SK-N-SH treated with all-trans-retinoic acid at 6 μM for 48 hours (cell line): ENCODE measurements around the gene CCNC.

Experiments used
- BACH2 ChIP-seq: fragments of 250-450 bp; sonication (Bioruptor Pico); IDR thresholded peaks from 2 replicates; pipeline ENCODE4 v1.9.0; 2021; ENCODE audit warnings: mild to moderate bottlenecking, borderline replicate concordance
- GLIS3 ChIP-seq: fragments of 250-450 bp; sonication (Bioruptor Pico); IDR thresholded peaks from 2 replicates; pipeline ENCODE4 v1.5.0; 2020; ENCODE audit warnings: mild to moderate bottlenecking, moderate library complexity
- ISL1 ChIP-seq: fragments of 250-450 bp; sonication (Bioruptor Pico); IDR thresholded peaks from 2 replicates; pipeline ENCODE4 v2.1.2; 2022; ENCODE audit warnings: mild to moderate bottlenecking, moderate library complexity
- PPARA ChIP-seq: fragments of 250-450 bp; sonication (Bioruptor Pico); IDR thresholded peaks from 2 replicates; pipeline ENCODE4 v1.5.0; 2020; ENCODE audit warnings: mild to moderate bottlenecking, borderline replicate concordance
- SNAI2 ChIP-seq: fragments of 250-450 bp; sonication (Bioruptor Pico); IDR thresholded peaks from 2 replicates; pipeline ENCODE4 v1.5.0; 2020; ENCODE audit warnings: mild to moderate bottlenecking, moderate library complexity
- TOX ChIP-seq: fragments of 250-450 bp; sonication (Bioruptor Pico); IDR thresholded peaks from 2 replicates; pipeline ENCODE4 v1.8.0; 2021; ENCODE audit warnings: mild to moderate bottlenecking, moderate library complexity, borderline replicate concordance
- ZFP3 ChIP-seq: fragments of 250-450 bp; sonication (Bioruptor Pico); IDR thresholded peaks from 2 replicates; pipeline ENCODE4 v1.5.0; 2020; ENCODE audit warnings: mild to moderate bottlenecking, moderate library complexity
- ZFP30 ChIP-seq: fragments of 450-650 bp; formaldehyde crosslinking; IDR thresholded peaks from 2 replicates; pipeline ENCODE4 v1.5.0; 2022; ENCODE audit warnings: mild to moderate bottlenecking, moderate library complexity
- ZNF8 ChIP-seq: fragments of 450-650 bp; formaldehyde crosslinking; IDR thresholded peaks from 2 replicates; pipeline ENCODE4 v1.5.0; 2020; ENCODE audit warnings: mild to moderate bottlenecking, moderate library complexity
- TF ChIP-seq, protein P1 (sequence below): fragments of 250-450 bp; sonication (Bioruptor Pico); IDR thresholded peaks from 2 replicates; pipeline ENCODE4 v1.8.0; 2020; ENCODE audit warnings: mild to moderate bottlenecking, moderate library complexity, borderline replicate concordance
- TF ChIP-seq, protein P2 (sequence below): fragments of 250-450 bp; sonication (Bioruptor Pico); IDR thresholded peaks from 2 replicates; pipeline ENCODE4 v1.5.1; 2020; ENCODE audit warnings: low read depth, mild to moderate bottlenecking, moderate library complexity
- TF ChIP-seq, protein P3 (sequence below): fragments of 250-450 bp; sonication (Bioruptor Pico); IDR thresholded peaks from 2 replicates; pipeline ENCODE4 v1.8.0; 2021; ENCODE audit warnings: low read depth, mild to moderate bottlenecking, moderate library complexity, borderline replicate concordance
- TF ChIP-seq, protein P4 (sequence below): fragments of 250-450 bp; sonication (Bioruptor Pico); IDR thresholded peaks from 2 replicates; pipeline ENCODE4 v1.5.1; 2021; ENCODE audit warnings: mild to moderate bottlenecking, moderate library complexity

DNA sequence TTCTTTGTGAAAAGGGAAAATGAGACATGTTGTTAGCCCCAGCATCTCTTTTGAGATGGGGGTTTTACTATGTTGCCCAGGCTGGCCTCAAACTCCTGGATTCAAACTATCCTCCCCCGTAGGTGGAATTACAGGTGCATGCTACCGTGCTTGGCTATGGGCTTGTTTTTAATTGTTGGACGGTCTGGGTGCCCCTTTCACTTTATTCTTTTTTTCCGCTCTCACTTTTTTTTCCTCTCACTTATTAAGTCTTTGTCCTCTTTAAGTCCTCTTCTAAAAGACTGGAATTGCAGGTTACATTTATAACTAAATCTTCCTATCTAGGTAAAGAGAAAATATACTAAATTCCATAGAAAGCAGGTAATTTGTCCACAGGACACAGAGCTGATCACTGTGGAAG, 19.3 kb upstream of the CCNC start:
- TF ChIP-seq ZFP3 (no peak), PPARA (CRISPR knock-in tag) (no peak), ISL1 (no peak), BACH2 (CRISPR knock-in tag) (no peak), GLIS3 (no peak), SNAI2 (CRISPR knock-in tag) (no peak), TOX (no peak), ZNF8 (CRISPR knock-in tag) (no peak), ZFP30 (CRISPR knock-in tag) (no peak)
- TF ChIP-seq, protein P1, sequence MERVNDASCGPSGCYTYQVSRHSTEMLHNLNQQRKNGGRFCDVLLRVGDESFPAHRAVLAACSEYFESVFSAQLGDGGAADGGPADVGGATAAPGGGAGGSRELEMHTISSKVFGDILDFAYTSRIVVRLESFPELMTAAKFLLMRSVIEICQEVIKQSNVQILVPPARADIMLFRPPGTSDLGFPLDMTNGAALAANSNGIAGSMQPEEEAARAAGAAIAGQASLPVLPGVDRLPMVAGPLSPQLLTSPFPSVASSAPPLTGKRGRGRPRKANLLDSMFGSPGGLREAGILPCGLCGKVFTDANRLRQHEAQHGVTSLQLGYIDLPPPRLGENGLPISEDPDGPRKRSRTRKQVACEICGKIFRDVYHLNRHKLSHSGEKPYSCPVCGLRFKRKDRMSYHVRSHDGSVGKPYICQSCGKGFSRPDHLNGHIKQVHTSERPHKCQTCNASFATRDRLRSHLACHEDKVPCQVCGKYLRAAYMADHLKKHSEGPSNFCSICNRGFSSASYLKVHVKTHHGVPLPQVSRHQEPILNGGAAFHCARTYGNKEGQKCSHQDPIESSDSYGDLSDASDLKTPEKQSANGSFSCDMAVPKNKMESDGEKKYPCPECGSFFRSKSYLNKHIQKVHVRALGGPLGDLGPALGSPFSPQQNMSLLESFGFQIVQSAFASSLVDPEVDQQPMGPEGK = no peak
- TF ChIP-seq, protein P2, sequence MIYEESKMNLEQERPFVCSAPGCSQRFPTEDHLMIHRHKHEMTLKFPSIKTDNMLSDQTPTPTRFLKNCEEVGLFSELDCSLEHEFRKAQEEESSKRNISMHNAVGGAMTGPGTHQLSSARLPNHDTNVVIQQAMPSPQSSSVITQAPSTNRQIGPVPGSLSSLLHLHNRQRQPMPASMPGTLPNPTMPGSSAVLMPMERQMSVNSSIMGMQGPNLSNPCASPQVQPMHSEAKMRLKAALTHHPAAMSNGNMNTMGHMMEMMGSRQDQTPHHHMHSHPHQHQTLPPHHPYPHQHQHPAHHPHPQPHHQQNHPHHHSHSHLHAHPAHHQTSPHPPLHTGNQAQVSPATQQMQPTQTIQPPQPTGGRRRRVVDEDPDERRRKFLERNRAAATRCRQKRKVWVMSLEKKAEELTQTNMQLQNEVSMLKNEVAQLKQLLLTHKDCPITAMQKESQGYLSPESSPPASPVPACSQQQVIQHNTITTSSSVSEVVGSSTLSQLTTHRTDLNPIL = no peak
- TF ChIP-seq, protein P3, sequence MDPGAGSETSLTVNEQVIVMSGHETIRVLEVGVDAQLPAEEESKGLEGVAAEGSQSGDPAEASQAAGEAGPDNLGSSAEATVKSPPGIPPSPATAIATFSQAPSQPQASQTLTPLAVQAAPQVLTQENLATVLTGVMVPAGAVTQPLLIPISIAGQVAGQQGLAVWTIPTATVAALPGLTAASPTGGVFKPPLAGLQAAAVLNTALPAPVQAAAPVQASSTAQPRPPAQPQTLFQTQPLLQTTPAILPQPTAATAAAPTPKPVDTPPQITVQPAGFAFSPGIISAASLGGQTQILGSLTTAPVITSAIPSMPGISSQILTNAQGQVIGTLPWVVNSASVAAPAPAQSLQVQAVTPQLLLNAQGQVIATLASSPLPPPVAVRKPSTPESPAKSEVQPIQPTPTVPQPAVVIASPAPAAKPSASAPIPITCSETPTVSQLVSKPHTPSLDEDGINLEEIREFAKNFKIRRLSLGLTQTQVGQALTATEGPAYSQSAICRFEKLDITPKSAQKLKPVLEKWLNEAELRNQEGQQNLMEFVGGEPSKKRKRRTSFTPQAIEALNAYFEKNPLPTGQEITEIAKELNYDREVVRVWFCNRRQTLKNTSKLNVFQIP (CRISPR knock-in tag) = no peak
- TF ChIP-seq, protein P4, sequence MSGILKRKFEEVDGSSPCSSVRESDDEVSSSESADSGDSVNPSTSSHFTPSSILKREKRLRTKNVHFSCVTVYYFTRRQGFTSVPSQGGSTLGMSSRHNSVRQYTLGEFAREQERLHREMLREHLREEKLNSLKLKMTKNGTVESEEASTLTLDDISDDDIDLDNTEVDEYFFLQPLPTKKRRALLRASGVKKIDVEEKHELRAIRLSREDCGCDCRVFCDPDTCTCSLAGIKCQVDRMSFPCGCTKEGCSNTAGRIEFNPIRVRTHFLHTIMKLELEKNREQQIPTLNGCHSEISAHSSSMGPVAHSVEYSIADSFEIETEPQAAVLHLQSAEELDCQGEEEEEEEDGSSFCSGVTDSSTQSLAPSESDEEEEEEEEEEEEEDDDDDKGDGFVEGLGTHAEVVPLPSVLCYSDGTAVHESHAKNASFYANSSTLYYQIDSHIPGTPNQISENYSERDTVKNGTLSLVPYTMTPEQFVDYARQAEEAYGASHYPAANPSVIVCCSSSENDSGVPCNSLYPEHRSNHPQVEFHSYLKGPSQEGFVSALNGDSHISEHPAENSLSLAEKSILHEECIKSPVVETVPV (CRISPR knock-in tag) = no peak
